Stimulated activated CD4-positive, alpha-beta T cell treated with anti-CD3 and anti-CD28 coated beads, Interleukin-4, amount 100 ng/mL, for 24 hours (primary cell): Measurements from ENCODE around the gene ZNF142.

Source experiments
- DNase-seq: peaks from one replicate; pipeline ENCODE4 v3.0.0-alpha.2; 2020

ZNF142 gene, protein sequence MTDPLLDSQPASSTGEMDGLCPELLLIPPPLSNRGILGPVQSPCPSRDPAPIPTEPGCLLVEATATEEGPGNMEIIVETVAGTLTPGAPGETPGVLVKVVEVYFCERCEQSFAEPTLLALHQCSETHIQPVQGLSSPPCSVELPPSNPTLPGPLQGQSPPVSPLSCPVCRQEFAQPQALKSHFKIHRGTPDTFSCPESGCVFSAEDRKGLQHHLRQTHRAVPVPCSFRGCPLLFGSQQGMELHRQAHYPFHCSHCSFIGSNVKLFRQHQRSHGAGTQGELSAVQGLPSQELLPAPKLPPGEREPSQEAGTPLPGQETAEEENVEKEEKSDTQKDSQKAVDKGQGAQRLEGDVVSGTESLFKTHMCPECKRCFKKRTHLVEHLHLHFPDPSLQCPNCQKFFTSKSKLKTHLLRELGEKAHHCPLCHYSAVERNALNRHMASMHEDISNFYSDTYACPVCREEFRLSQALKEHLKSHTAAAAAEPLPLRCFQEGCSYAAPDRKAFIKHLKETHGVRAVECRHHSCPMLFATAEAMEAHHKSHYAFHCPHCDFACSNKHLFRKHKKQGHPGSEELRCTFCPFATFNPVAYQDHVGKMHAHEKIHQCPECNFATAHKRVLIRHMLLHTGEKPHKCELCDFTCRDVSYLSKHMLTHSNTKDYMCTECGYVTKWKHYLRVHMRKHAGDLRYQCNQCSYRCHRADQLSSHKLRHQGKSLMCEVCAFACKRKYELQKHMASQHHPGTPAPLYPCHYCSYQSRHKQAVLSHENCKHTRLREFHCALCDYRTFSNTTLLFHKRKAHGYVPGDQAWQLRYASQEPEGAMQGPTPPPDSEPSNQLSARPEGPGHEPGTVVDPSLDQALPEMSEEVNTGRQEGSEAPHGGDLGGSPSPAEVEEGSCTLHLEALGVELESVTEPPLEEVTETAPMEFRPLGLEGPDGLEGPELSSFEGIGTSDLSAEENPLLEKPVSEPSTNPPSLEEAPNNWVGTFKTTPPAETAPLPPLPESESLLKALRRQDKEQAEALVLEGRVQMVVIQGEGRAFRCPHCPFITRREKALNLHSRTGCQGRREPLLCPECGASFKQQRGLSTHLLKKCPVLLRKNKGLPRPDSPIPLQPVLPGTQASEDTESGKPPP (N-terminal part only)

DNA sequence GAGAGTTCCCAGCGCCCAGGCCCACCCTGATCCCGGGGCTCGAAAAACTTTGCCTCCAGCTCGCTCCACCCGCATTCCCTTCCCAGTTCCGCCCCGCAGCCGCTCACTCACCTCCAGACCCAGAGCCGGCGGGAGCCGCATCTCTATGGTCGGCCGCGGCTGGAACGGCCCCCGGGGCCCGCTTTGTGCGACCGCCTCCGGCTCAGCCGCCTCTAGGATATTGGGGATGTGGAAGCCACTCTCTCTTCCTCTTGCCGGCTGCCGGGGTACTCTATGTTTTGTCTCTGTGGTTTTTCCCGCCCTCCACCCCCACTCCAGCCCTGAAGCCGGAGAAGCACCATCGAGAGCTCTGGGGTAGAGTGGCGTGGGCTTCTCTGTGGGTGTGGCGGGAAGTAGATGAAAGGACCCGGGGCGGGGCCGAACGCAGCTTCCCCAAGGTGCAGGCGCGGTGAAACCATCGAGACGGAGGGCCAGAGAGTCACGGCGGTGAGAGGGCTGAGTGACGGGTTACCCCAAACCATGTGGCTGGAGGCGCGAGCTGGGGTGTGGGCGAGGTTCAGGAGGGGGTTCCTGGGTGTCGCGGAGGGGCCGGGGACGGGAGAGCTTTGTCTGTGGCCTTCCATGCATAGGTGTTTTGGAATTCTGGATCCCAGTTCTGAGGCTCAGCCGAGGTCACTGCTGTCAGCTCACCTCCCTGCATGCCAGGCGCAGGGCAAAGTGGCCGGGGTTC, at the start of gene ZNF142, which contains the start of gene BCS1L:
Gene ZNF142, minus strand, starts transcription at position 366 of the 730 bp plus-strand sequence. CDS start 3,194 bp downstream, outside the sequence.
Gene BCS1L, plus strand, starts transcription at position 426 of the 730 bp plus-strand sequence. CDS start 1,305 bp downstream, outside the sequence.
- DNase-seq = peak; percentile 96

DNA sequence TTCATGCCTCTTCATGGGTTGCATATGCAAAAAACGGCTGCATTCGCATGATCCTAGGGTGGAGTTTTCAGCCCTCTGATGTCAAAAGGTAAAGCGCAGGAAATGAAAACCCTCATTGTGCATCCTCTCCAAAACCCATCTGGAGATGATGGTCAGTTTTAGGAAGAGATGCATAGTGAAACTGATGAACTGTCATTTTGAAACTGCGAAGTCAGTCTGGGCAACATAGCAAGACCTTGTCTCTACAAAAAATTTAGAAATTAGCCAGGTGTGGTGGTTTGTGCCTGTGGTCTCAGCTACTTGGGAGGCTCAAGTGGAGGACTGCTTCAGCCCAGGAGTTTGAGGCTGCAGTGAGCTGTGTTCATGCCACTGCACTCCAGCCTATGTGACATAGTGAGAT, 48.7 kb upstream of the ZNF142 start:
- DNase-seq = no peak

DNA sequence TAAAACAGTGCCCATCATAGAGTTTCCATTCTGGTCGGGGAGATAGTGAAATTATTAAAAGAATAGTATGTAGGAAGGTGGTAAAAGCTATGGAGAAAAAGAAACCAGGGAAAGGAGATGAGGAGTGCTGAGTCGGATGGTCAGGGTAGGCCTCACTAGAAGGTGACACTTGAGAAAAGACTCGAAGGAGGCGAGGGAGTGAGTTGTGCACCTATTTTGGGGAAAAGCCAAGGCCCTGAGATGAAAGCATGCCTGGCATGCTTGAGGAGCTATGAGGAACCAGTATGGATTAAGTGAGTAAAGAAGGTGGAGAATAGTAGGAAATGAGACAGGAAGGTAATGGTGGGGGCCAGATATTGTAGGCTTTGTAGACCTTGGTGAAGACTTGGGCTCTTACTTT, 43.9 kb upstream of the ZNF142 start:
- DNase-seq = no peak

DNA sequence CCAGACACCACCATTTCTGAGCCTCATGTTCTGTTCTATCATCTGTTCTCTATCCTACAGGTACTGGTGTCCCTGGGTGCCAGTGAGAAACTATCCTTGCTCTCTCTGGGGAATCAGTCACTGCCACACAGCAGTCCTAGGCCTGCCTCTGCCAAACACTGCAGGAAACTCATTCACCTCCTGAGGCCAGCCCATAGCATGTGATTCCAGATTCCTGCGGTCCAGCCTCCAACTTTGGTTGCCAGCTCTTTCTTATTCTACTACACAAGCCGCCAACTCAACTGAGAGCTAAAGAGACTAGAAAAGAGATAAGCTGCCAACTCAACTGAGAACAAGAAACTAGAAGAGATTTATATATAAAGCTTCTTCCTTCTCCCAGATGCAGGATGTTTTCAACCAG, 42.4 kb upstream of the ZNF142 start:
- DNase-seq = no peak

DNA sequence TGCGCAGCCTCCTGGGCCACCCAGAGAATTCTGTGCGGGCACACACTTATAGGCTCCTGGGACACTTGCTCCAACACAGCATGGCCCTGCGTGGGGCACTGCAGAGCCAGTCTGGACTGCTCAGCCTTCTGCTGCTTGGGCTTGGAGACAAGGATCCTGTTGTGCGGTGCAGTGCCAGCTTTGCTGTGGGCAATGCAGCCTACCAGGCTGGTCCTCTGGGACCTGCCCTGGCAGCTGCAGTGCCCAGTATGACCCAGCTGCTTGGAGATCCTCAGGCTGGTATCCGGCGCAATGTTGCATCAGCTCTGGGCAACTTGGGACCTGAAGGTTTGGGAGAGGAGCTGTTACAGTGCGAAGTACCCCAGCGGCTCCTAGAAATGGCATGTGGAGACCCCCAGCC, 39.5 kb upstream of the ZNF142 start:
- no peak for DNase-seq

DNA sequence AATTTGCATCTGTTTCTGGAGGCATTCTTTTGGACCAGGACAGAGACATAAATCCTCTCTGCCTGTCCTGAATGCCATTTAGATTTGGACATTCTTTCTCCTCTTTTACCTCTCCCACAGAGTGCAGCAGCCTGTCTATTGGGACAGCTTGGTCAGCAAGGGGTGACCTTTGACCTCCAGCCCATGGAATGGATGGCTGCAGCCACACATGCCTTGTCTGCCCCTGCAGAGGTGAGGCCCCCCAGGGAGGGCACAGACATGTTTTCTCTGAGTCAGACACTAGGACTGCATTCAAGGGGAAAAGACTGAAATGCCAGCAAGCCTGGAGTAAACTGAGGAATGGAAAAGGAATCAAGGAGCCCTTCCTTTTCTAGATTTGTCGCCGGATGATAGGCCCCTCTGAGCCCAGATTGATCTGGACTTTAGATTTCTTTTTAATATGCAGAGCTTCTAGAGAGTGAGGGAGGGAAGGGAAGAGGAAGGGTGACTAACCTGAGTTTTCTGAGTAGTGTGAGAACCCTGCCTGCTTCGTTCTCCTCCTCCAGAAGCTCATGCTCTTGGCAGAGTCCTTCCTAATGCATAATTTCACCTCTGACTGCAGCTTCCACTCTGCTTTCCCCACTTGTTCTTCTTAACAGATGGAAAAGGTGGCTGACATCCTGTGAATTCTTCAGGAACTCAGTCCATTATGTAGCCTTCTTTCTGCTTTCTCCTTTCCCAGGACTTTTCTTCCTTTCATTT, 35.2 kb upstream of the ZNF142 start:
- DNase-seq = no peak

DNA sequence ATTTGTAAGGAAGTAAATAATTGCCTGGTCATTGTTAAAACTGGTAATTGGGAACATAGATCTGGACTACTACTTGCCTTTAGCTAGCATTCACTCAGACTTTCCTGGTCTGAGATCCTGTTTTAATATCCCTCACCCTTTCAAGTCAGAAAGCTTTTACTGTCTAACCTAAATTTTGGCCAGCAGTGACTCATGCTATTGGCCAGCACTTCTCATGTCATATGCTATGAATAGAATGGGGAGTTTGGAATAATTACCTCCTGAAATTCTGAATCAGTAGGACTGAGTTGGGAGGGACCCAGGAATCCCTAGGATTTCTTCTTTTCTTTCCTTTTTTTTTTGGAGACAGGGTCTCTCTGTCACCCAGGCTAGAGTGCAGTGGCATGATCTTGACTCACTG, 31.8 kb upstream of the ZNF142 start:
- no peak for DNase-seq

DNA sequence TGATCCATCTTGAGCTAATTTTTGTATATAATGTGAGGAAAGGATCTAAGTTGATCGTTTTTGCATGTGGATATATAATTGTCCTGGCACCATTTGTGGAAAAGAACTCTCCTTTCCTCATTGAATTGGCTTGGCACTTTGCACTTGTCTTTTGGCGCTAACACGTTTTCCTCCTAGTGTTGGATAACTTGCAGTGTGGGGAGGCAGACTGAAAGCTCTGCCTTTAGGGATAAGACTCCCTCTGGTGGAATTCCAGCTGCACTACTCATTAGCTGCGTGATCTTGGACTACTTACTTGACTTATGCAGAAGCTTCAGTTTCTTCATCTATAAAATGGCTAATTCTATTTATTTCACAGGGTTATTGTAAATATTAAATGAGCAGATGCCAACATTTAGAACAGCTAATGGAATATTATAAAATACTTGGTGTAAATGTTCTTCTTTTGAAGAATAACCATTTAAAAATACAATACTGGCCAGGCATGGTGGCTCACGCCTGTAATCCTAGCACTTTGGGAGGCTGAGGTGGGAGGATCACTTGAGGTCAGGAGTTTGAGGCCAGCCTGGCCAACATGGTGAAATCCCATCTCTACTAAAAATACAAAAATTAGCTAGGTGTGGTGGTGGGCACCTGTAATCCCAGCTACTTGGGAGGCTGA, 28.1 kb upstream of the ZNF142 start:
- peak; percentile 35 for DNase-seq

DNA sequence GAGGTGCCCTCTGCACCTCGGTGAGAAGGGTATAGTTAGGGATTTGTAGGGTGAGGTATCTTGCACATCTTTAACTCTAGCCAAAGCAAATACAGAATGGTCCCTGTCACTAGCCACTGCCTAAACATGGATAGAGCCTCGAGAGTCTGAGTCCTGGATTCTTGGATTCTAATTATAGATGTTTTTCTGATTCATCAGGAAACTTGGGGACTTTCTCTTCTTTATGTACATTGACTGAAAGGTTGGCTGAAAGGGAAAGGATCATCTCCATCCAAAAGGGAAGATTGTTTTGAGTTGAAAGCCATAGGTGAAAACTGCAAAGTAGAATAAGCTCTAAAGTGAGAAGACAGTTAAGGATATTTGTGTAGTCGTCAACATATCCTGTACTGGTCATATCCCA, 20.6 kb upstream of the ZNF142 start:
- DNase-seq = no peak

DNA sequence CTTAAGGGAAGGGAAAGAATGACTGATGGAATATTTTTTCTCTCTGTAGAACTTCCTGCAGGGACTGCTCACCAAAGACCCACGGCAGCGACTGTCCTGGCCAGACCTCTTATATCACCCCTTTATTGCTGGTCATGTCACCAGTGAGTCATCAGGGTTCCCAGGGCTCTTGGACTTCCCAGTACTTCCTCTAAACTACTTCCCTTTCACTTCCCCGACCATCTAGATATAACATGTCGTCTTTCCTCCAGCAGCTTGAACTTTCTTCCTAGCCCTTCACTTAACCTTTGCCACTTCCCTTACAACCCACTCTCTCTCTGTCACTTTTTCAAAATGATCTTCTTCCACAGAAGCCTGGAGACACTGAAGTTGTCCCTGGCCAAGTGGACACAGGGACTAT, 19.7 kb upstream of the ZNF142 start:
- no peak for DNase-seq

DNA sequence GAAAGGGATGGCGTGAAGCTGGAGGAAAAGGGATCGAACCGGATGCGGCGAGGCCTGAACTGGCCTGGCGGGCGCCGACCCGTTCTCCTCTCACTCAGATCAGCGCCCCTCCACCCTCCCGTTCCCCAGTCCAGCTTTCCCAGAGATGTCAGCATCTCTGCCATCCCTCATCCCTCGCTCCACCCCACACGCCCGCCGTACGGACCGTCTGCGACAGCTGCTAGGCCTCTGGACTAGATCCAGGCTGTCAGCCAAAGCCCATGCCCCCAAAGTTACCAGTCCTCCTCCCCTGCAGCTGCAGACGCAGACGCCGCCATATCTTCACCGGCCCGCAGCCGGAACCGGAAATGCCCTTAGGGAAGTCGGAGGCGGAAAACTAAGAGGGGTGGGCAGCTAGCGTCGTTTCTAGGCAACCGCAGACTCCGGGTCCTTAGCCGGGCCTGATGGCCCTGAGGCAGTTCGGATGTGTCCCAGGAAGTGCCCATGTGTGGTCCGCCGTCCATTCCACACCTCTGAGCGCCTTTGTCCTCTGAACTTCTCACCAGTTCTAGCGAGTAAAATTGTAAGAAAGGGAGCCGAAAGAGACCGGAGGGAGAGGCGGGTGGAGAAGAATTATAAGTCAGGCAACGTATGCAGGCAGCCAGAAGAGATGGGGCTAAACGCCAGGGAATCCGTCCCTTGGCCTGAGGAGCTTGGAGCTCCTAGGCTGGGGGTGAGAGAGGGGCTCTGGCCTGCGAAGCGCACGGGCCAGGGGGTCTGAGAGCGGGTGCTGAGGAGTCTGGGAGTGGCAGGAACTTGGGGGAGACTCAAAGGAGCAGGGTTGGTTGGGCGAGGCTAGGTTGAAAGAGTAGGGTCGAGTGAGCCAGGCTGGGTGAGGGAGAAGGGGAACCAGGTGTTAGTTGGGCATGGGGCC, 12.5 kb upstream of the ZNF142 start, which contains the start of the genes RNF25 and STK36:
Gene RNF25, minus strand, starts transcription at position 349 of the 913 bp plus-strand sequence. Its CDS starts 32 bp downstream, at position 317.
Gene STK36, plus strand, starts transcription at position 433 of the 913 bp plus-strand sequence. CDS start 744 bp downstream, outside the sequence.
- peak; percentile 87 for DNase-seq

DNA sequence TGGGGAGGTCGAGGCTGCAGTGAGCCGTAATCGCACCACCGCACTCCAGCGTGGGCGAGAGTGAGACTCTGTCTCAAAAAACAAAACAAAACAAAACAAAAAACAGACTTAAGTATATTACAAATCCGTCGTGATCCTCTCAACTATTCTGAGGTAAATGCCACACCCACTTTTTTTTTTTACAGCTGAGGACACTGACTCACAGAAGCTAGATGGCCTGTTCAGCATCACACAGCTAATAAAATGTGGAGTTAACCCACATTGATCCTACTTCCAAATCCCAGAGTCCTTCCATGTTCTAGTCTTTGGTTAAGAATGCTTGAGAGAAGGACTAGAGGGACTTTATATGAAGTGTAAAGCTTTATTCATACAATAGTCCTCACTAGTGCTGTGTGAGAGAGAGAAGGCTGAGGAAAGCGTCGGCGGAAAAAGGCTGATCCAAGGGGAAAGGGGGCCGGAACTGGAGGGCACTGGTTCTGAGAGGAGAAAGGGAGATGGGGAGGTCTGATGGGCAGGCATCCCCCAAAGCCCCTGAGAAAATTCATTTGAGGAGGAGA, 11.8 kb upstream of the ZNF142 start:
- DNase-seq = no peak

DNA sequence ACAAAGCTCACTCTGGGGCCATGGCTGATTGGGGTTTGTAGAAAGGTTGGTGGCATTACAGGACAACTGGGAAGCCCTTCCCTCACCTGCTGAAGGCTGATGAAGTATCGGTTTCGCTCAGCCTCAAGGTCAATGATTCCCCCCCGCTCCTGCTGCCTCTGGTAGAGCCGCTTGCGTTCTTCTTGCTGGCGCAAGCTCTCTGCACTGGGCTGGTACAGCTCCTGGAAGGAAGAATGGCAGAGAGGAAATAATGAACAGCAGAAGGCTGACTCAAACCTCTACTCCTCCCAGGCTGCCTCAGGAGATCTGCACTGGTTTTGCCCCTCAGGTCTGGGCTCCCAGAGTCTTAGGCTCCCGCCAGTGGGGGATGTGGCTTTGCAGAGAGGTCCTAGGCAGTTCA, 5.2 kb upstream of the ZNF142 start:
- DNase-seq = no peak

DNA sequence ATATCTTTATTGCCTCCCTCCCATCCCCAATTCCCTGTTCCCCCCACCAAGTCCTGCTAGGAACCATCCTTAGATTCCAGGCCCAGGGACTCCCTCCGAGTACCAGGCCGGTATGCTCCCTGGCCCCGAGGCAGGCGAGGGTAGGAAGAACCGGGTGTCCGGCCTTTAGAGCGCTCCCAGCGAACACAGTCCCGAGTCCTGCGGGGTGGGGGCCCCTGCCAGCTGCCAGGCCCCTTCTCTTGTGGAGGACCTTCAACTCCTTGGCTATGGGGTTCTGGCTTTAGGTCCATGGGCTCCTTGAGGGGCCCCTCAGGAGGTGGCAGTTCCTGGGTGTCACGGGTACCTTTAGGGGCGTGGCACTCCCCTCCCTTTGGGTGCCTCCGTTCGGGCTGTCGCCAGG, 4.5 kb upstream of the ZNF142 start:
- DNase-seq = no peak

DNA sequence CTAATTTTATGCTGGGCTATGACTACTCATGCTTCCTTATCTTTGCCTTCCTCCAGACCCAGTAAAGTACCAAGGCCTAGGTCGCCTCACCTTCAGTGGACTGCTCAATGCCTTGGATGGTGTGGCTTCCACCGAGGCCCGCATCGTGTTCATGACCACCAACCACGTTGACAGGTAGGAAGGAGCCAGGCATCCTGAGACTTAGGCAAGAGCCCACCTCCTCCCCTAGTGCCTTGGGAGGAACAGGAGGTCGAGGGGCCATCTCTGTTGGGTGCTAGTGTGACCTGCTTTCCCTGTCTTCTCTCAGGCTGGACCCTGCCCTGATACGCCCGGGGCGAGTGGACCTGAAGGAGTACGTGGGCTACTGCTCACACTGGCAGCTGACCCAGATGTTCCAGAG, 3.4 kb upstream of the ZNF142 start:
- DNase-seq = no peak

DNA sequence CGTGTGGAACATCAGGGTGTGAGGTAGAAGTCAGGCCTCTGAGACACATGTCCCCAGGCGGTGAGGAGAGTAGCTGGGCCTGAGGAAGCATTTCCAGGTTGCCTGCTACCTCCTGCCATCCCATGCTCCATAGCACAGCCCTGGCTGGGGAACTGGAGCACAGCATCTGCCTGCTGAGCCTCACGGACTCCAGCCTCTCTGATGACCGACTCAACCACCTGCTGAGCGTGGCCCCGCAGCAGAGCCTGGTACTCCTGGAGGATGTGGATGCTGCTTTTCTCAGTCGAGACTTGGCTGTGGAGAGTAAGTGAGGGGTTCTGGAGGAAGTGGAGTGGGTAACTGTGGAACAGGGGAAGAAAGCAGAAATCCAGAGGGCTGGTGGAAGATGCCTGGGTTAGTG, 3.0 kb upstream of the ZNF142 start:
- DNase-seq = no peak

DNA sequence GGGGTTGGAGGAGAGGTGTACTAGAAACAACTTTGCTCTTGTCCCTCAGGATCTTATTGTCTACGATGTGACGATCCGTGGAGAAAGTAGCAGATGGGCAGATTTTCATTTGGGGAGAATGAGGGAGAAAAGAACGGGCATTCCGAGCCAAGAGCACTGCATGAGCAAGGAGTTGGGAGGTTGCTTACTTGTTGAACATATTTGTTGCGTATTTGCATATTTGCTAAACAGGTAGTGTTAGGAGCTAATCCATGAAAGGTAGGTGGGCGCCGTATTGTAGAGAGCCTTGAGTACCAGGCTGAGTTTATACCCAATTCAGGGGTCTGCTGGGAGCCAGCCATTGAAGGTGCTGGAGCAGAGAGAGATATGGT, 550 bp upstream of the ZNF142 start:
- DNase-seq = no peak

DNA sequence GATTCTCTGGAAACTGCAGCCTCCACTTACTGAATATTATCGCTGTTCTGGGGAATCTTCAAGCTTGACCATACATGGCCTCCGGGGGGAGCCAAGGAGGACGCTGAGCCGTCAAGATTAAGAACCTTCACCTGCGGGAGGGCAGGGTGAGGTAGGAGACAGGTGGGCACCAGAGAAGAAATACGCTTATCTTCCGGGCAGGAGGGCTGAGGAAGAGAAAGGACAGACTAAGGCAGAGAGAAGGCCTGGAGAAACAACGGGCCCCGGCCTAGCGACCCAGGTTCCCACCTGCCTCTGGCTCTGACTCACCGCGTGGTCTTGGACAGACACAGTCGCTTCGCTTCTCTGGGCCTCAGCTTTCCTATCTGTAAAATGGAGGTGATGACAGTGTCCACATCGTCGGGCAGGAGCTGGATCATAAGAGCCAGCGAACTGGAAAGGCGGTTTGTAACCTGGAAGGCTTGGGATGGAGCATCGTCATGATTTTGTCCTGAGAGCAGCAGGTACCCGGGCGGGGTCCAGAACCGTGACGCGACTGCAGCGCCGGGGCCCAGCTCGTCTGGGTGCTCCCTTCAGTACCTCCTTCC, 659 bp downstream of the ZNF142 start:
- peak; percentile 46 for DNase-seq

DNA sequence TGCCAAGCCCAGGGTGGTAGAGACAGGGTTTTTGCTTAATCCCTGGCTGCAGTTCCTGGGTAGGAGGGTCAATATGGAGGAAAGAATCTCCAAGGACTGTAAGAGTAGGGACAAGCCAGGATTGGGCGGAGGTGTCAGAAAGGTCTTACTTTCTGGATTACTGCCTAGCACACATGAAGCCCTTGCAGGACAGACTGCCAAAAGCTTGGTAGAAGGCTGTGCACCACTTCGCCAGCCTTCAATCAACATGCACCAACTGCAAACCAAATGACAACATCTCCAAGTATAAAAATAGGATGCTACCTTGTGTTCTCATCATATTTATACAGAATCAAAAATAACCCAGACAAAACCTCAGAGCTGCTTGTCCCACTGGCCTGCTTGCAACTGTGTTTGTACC, 3.7 kb downstream of the ZNF142 start:
- no peak for DNase-seq
